HL-60/S4 treated with retinoic acid at 250 ng/mL for 4 days and 3 days (cell line): Measurements from ENCODE around the gene EXOC5.

Experiments
- in situ Hi-C: fragments of 300-500 bp; cut with MboI; formaldehyde crosslinking; loops from 2 replicates; pipeline ENCODE4 v1.7.0; 2022; ENCODE audit warnings: low sequenced_read_pairs

Gene EXOC5, protein sequence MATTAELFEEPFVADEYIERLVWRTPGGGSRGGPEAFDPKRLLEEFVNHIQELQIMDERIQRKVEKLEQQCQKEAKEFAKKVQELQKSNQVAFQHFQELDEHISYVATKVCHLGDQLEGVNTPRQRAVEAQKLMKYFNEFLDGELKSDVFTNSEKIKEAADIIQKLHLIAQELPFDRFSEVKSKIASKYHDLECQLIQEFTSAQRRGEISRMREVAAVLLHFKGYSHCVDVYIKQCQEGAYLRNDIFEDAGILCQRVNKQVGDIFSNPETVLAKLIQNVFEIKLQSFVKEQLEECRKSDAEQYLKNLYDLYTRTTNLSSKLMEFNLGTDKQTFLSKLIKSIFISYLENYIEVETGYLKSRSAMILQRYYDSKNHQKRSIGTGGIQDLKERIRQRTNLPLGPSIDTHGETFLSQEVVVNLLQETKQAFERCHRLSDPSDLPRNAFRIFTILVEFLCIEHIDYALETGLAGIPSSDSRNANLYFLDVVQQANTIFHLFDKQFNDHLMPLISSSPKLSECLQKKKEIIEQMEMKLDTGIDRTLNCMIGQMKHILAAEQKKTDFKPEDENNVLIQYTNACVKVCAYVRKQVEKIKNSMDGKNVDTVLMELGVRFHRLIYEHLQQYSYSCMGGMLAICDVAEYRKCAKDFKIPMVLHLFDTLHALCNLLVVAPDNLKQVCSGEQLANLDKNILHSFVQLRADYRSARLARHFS

DNA sequence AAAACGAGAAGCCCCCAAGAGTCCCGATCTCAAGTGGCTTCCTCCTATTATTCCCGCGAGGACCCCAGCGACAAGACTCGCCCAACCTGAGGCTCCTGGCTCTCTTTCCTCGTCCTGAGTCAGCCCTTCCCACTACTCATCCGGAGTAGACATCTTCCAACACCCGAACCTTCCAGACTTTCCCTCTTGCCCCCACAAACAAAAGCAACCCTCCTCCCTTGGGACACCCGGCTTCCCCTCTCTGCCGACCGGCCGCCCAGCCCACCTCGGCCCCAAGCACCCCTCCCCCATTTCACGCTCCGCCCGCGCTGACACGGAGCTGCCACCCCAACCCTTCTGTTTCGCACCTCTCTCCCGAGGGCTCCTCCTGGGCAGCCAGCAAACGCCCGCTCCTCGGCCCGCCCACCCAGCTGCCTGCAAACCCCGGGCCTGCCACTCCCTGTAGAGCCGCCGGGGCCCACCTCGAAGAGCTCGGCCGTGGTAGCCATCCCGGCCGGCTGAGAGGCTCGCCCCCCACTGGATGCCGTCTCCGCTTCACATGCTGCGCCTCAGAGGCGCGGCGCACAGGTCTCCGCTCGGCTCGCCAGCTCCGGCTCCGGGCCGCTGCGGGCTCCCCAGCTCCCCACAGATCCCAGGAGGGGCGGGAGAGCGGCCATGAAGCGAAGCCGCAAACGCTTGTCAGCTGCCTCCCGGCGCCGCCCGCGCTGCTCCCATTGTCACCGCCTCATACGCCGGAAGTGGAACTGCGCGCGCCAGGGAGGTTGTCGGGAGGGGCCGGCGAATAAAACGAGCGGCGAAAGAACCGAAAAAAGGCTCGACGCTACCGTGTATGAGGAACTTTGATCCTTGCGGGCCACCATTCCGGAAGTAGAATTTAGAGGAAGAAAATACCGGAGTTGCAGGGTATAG lies at the start of gene EXOC5, which contains the start of gene AP5M1:
Gene EXOC5, minus strand, starts transcription at position 745 of the 909 bp plus-strand sequence. Its CDS starts 257 bp downstream, at position 488.
Gene AP5M1, plus strand, starts transcription at position 811 of the 909 bp plus-strand sequence. CDS start 344 bp downstream, outside the sequence.
- in situ Hi-C loops, result no loop called here

DNA sequence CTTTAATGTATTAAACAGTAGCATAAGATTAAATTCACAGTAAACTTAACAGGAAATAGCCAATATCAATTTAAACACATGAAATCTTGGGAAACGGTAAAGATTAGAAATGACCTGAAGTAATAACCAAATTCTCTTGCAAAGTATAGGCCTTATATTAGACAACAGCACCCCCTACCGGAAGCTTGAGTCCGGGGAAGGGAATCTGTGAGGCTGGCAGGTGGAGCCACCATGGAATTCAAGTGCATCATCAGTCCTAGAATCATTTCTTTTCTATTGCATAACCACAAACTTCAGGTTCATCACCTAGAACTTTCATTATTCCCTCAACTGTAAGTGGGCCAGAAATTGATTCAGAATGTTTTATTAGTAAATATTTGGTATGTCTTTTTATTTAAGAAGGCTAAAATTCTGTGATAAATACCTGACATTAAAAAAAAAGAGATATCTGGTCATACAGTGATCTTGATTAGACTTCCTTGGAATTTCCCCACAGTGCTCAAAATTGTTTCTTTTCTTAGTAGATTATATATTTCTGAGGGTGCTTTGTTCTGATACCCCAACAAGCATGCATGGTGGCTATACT lies 48.6 kb upstream of the EXOC5 start:
- in situ Hi-C loops, result loop anchor here (25.0 kb wide), 1 partner anchor 830 kb away; no protein-coding TSS in a partner anchor

DNA sequence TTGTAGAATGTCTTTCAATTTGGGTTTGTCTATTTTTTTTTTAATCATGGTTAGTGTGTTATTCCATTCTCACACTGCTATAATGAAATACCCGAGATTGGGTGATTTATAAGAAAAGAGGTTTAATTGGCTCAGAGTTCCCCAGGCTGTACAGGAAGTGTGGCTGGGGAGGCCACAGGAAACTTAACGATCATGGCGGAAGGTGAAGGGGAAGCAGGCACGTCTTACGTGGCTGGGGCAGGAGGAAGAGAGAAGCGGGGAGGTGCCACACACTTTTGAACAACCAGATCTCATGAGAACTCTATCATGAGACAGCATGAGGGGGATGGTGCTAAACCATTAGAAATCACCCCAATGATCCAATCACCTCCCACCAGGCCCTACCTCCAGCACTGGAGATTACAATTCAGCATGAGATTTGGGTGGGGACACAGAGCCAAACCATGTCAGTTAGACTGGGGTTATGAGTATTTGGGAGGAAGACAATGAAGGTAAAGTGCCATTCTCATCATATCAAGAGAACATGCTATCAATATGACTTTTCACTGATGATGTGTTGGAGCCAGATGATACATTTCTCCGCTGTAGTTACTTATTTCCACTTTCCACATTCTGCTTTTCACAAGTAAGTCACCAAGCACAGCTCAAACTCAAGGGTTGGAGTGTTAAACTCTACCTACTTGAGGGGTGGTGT lies 45.8 kb upstream of the EXOC5 start:
- in situ Hi-C loops, result loop anchor here (25.0 kb wide), 1 partner anchor 827 kb away; no protein-coding TSS in a partner anchor

DNA sequence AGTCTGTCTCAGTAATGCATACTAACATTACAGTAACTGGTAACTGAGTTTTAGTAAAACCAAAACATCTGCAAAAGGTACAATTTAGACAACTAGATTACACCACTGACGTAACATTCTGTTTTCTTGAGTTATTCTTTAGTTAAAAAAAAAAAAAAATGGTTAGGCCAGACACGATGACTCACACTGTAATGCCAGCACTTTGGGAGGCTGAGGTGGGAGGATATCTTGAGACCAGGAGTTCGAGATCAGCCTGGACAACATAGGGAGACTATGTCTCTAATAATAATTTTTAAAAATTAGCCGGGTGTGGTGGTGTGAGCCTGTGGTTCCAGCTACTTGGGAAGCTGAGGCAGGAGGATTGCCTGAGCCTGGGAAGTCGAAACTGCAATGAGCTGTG lies 34.2 kb upstream of the EXOC5 start:
- in situ Hi-C loops, result loop anchor here (25.0 kb wide), 1 partner anchor 816 kb away; no protein-coding TSS in a partner anchor

DNA sequence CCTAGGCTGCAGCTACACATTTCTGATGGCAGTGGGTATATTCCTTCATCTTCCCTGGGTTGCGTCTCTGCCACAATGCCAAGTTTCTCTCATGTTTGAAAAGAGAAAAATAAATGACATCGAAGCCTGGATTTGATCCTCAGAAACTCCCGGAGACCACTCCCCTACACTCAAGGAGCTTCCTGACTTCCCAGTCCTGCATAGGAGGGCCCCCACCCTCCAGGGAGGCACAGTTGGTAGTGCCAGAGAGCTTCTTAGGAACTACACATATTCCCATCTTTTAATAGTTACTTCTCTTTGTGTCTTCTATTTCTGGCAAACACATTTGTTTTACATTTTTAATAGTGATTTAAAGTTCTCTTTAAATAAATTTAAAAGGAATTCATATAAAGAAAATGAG lies 30.8 kb upstream of the EXOC5 start:
- in situ Hi-C loops, result no loop called here

DNA sequence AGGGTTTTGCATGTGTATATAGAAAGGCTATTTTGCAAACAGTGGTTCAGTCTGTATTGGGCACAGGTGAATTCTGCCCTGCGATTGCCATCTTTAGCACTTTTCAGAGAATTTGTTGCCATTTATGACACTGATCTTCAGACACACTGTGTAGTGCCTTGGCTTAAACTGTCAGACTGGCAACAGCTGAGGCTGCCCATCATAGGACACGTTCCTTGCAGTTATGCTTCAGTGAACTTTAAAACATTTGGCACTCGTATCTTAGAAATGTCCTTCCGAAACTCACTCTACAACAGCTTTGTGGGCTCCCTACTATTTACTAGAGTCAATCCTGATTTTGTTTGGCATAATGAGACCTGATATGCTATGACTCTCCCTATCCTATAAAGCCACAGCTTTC lies 29.1 kb upstream of the EXOC5 start:
- in situ Hi-C loops, result no loop called here

DNA sequence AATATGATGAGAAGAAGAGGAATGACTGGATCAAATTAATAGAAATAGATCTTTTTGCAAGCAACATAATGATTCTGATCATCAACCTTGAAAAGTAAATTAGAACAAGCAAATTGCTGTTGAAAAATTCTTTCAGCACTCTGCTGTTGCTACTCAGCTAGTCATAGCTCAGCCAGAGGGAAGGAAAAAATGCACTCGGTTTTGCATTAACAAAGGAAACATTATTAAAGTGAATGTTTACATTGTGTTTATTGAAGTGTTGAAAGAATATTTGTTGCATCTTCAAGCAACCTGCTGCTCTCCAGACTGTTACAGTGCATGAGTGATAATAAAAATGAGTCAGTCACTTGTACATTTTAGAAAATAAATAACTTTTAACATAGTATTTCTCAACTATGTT lies 26.5 kb upstream of the EXOC5 start:
- in situ Hi-C loops, result no loop called here

DNA sequence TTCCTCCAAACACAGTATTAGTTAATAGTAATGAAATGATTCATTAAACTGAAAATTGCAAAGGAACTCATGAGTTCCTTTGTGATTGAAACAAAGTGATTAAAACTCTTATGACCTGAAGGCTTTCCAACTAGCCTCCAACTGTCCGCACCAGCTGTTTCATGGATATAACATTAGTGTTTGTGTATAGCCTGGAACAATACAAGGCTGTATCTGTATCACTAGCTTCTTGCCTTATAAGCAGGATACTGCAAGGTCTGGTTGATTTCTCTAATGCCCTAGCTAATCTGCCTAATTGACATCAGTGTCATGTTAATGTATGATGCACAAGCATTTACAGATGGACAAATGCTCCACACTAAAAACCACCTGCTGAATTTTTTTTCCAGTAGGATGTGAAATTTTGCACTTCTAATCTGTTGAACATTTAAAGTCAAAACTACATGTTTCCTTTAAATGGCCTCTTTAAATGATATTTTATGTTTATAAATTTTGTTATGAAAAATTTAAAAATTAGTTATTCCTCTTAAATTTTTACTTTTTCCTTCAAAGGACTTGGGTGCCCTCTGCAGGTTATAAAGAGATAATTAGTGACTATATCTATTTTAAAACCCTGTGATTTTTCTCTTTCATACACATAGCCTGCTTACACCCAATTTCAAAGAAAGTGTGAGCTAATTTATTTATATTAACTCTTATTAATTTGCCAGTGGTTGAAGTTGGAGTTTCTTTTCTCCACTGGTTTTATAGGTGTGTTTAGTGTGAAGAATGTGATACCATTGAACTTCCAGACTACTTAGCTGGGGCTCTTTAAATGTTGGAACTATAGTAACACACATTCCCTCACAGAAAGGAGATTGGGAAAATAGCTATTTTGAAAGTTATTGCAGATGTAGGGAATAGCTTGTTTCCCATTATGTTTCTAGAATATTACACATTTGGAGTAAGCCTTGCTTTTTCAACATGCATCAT lies 25.4 kb upstream of the EXOC5 start:
- in situ Hi-C loops, result no loop called here

DNA sequence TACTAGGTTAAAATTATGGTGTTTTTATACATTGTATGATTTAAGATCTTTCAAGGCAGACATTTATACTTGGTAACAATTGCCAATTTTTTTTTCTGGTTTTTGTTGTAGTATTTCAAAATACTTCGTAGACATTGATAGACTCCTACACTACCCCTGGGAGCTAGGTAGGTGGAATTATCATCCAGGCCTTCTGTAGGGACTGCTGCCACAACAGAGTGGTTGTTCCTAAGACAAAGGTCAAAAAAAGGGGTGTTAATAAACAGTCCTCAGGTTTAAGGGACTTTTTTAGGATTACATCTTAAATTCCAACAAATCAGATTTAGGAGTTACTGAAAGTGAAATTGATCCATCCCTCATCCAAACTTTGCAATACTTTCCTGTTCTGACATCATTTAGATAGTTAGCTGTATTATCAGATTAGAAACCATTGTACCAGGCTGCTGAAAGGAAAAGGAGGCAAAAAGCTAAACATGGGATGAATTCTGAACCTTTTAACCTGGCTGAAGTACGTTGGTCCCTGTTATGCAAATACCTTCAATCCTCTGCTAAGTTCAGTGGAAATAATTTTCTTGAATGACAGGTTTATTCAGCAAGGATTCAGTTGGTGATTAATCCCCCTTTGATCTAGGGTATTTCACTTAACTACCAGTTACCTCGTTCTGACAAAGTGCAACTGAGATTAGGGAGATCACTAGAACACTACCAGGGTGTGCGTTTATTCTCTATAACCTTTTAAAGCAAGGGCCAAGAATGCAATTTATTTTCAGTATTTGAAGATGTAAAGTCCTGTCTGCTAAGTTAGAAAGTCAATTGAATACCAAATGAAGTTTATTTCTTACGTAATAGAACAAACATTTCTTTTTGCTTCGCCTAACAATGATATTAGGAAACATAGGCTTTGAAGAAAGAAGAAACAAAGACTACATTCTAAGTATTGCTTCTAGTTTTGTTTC lies 23.3 kb upstream of the EXOC5 start:
- in situ Hi-C loops, result no loop called here

DNA sequence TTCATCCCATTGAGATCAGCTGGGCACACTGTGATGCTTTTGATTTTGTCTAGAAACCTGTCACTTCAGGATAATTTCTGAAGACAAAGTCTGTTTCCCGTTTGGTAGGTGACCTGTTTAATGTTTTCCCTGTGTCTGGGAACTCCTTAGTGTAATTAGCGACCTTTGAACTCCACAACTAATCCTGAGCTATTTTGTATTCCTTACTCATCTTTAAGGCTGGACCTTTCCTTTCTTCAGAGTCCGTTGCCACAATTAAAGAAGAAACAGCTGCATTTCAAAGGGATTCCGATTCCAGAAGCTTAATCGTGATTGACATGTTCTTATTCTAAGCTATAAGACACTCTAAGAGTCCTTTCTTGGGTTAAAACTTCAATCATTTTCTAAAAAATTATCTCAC lies 22.0 kb upstream of the EXOC5 start:
- in situ Hi-C loops, result no loop called here

DNA sequence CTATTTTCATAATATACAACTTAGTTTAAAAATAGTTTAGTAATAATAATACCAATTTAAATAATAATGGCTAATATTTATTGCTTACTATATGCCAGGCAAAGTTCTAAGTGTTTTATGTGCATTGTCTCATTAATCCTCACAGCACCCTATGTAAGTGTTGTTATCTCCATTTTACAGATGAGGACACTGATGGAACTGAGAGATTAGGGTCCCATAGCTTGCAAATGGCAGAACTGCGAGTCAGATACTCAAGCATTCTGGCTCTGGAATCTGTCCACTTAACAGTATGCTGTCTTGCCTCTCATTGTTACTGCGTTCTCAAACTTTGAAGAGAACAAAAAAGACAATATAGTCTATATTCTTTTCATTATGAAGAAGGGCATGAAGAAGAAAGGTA lies 19.0 kb upstream of the EXOC5 start:
- in situ Hi-C loops, result no loop called here

DNA sequence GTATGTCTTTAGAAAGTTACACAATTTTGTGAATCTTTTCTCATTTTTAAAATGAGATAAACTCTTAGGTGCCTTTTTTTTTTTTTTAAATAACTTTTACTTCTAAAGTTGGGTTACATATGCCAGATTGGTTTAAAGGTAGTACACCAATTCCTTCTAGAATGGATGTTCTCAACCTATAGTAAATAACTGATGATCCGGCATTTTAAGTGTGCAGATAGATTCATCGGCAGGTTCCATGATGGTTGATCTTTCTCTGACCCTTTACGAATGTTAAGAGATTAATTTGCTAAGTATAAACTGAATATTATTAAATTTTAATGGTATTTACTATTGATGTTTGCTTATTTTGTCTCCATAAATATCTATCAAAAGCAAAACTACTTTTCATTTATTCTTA lies 8.4 kb upstream of the EXOC5 start:
- in situ Hi-C loops, result no loop called here

DNA sequence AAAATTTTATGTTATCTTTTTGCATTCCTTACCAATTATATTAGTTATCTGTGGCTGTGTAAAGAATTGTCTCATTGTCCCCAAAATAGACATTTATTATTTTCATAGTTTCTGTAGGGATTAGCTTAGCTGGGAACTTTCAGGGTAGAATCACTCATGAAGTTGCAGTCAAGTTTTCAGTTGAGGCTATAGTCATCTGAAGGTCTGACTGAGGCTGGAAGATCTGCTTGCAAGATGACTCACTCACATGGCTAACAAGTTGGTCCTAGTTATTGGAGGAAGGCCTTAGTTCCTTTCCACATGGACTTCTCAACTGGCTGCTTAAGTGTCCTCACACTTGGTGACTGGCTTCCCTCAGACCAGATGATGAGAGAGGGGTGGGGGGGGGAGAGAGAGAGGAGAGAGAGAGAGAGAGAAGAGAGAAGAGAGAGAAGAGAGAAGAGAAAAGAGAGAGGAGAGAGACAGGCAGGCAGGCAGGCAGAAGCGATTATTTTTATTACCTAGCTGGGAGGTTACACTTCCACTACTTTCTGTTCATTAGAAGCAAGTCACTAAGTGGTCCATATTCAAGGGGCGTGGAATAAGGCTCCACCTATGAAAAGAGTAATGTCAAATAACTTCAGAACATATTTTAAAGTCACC lies 6.4 kb upstream of the EXOC5 start:
- in situ Hi-C loops, result no loop called here

DNA sequence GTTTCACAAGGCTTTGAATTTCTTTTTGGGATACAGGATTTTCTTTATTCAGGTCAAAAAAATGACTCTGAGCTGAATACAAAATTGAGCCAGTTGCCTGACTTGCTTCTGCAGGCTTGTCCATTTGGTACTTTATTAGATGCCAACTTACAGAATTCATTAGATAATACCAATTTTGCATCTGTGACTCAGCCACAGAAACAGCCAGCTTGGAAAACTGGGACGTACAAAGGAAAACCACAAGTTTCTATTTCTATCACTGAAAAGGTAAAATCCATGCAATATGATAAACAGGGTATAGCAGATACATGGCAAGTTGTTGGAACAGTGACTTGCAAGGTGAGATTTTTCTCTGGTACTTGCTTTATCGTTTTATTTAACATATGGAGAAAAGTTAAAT lies 5.8 kb upstream of the EXOC5 start:
- in situ Hi-C loops, result no loop called here

DNA sequence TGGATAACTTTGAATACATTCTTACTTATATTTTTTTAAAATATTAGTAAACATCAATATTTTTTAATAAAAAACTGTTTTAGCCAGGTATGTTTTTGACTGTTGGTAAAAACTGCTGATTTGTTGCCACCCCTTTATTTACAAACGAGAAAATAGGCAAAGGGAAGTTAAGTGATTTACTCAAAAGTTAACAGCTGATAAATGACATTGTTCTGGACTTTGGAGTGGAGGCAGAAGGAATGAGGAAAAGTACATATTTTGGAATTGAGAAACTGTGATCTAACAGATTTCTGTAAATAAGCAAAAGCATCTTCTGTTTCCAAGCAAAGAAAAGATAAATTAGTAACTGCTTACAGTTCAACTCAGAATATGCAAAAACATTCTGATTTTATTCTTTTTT lies 4.5 kb upstream of the EXOC5 start:
- in situ Hi-C loops, result no loop called here

DNA sequence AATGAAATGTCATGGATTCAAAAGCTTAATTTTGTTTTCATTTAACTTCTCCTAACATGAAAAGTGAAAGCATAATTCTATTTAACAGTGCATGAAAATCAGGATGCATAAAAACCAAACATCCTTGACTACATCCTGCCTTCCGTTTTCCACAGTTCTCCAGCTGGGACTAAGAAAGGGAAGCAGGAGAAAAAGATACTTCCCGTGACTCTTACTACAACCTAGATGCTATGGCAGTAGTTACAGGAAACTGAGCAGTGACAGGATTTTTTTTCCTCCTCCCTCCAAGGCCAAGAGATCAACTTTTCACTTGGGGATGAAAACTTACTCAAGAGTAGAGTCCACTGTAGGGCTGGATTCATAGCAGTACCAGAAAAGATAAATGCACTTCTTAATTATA lies 2.6 kb downstream of the EXOC5 start:
- in situ Hi-C loops, result no loop called here

DNA sequence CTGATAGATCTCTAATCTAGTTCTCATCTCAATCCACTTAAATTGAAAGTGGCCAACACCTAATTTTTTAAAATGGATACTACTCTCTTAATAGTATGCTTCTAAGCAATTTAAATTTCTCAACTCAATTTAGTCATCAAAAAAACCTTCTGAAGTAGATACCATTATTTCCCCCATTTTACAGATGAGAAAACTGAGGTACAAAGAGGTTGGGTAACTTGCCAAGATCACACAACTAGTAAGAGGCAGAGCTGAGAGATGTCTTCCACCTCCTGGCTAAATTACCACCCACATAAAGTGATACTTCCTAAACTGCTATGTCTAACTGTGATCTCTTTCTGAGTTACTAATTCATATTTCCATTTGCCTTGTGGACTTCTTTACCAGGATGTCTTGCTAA lies 6.6 kb downstream of the EXOC5 start:
- in situ Hi-C loops, result no loop called here
